Superior temporal gyrus (tissue), 1 donor: Measurements from ENCODE around the gene LRRC32.
"Not testable (repeated sequence)": the region's sequence is repeated elsewhere in the genome, so short reads cannot be mapped to it uniquely, and the experiment has no call there.

ENCODE experiments used
- DNase-seq: peaks from one replicate; pipeline ENCODE4 v3.0.0-alpha.2; 2016; ENCODE audit errors: extremely low spot score

Gene LRRC32

DNA sequence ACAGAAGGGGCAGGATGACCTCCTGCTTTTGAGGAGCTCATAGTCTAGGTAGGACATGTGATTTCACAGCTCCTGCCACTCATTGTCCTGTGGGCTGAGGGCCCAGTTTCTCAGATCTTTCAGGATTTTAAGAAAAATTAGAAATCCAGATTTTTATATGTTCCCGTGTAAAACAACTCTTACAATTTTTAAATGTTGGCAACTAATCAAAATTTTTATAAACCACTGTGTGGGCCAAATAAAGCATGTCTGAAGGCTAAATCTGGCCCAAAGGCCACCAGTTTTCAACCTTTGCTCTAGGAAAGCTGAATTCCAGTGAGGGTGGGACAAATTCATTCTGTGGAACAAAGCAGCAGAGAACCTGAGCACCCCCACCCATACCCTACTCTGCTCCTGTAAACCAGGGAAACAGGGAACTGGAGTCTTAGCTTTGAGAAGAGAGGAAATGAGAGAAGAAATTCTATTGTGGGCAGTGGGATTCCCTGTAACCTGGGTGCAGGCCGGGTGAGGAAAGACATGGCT is 20.6 kb downstream of the LRRC32 start:
- no peak for DNase-seq

GRCh38 chr11:76649011-76649410 is 21.5 kb downstream of the LRRC32 start:
- DNase-seq, result no peak

DNA sequence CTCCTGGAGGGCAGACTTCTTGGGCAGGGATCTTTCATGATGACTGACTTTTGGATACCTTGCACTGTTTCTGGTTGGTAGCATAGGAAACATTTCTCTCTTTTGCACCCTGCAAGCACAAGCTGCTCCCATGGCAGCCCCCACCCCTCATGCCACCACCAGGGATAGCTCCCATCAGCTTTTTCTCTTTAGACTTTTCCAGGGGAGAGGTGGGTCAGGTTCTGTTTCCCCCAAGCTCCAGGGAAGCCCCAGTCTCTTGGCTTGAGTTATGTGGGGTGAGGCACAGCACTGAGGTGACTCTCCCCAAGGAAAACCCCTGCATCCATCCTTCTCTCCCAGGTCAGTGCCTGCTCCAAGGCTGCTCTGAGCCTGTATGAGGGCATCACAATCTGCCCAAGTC is 22.5 kb downstream of the LRRC32 start:
- DNase-seq, result no peak

DNA sequence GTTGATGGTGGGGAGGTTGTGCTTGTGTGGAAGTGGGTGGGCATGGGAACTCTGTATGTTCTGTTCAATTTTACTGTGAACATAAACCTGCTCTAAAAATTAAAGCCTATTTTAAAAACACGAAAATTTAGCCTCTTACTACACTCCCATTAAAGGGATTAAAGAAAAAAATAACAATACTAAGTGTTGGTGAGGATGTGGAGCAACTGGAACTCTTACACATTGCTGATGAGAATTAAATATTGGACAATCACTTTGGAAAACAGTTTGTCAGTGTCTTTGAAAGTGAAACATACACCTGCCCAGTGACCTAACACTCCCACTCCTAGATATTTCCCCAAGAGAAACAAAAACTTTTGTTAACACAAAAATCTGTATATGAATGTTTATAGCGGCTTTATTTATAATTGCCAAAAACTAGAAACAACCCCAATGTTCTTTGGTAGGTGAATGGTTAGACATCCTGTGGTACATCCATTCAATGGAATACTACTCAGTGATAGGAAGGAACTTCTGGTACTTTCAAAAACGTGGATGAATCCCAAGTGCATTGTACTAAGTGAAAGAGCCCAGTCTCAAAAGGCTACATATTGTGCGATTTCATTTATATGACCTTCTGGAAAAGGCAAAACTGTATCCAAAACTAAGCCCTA is 23.5 kb downstream of the LRRC32 start:
- DNase-seq, result no peak

- DNase-seq, result no peak
These were observed 26.0 kb downstream of the LRRC32 start for GRCh38 chr11:76644591-76644990.

GRCh38 chr11:76643711-76644110 is 26.8 kb downstream of the LRRC32 start:
- not testable (repeated sequence) for DNase-seq

DNA sequence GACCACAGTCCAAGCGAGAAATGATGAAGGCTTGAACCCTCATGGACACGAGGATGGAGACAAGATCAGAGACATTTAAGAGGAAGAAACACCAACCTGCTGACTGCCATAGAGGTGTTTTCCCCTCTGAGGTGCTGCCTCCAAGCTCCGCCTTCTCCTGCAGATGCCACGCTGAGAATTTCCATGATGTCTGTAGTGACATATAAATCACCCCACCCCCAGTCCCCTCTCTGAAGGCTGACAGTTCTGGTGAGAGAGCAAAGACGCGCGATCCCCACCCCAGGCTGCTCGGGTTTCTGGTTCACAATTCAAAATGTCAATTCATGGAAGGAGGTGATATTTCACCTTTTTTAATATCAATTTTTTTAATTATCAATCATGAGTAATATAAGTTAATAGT is 28.2 kb downstream of the LRRC32 start:
- no peak for DNase-seq

DNA sequence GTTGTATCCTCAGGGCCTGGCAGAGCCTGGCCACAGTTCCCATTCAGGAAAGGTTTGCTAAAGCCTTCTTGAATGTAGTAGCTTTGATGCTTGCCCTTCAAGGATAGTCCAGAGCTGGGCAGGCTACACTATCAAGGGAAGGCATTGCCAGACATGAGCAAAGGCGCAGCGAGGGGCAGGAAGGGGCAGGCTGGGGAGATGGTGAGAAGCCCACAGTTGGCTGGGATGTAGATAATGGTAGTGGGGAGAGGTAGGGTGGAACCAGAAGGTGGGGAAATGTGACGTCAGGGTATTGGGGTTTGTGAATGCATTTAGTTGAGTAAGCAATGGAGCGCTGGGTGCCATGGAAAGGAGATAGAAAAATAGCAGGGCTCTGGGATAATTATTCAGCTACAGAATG is 28.6 kb downstream of the LRRC32 start:
- no peak for DNase-seq

DNA sequence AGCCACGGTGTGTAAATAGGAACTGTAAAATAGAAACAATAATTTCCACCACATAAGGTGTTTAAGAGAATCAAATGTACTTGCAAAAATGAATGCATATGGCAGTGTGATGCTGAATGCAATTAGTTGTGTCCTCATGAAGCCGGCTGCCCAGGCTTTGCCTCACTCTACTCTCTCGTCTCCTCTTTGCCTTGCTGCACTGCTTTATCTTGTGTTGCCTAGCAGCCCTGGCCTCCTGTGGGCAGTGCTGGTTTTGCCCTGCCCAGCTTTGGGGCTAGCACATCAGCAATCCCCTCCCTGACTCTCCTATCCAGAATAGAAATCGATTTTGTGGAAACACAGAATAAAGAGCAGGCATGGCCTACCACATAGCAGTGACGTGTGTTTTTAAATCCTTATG is 30.0 kb downstream of the LRRC32 start:
- DNase-seq, result no peak

- no peak for DNase-seq
These were observed 30.9 kb downstream of the LRRC32 start for GRCh38 chr11:76639621-76640020.

DNA sequence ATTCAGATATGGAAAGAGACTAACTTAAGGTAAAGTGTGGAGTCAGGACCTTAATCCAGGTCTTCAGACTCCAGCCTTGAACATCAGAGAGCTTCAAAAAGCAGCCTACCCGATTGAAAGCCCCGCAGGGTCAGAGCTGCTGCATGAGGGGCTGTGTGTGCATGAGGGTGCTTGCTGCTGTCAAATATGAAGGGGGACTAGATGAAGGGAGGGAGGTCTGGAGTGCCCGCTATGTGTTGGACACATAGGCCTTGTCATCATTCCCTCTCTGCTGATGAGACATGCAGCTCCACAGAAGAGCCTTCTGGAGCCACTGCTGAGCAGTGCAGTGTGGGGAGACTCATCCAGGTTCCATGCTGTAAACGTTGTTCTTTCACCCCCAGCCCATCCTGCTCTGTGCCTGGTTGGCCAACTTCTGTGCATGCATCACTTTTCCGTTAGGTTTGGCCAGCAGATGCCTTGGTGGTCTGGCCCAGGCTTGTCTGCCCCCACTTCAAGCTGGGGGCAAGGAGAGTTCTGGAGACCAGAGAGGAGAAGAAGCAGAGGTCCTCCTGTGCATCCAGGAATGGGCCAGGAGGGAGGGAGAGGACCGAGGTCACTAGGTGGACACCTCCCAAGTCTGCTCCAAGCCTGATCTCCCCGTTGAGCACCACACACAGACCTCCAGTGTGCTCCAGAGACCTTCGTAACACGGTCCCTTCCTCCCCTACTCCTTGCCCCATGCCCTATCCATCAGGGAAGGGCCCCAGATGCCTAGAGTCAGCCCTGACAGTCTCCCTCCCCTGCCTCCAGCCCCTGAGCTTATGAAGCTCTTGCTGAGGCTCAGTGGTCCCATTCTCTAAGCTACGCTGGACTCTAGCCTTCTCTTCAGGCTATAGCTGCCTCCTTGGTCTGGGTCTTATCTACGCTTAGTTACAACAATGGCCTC is 32.0 kb downstream of the LRRC32 start:
- DNase-seq, result no peak

DNA sequence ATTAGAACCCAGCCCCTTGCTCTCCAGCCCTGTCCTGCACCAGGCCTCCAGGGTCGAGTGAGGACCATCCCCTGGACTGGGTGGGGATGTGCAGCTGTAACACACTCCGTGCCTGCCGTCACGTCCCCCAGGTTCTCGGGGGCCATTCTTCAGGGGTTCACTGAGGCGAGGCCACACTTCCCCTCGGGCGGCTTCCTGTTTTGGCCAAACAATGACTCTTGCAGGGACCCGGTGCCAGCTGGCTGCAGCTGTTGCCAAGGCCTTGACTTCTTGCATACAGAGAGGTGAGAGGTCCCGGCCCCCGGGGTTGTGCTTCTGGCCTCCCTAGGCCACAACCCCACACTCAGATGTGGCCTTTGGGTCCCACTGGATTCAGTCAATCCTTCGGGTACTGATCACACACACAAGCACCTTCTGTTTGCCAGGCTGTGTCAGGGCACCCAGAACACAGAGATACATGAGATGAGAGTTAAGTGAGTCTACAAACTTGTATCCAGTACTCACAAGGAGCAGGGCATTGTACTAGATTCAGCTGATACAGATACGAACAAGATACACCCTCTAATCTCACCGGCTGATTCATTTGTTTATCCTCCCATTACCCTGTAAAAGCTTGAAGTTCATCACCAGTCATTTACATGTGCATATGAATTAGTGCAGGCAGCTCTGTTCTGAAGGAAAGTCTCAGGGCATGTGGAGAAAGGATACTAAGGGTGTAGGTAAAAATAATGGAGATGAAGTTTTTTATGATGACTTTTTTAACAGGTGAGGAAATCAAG is 32.9 kb downstream of the LRRC32 start:
- DNase-seq, result no peak

- DNase-seq, result no peak
These were observed 33.6 kb downstream of the LRRC32 start for GRCh38 chr11:76636826-76637460.

GRCh38 chr11:76635991-76636738 is 34.4 kb downstream of the LRRC32 start:
- no peak for DNase-seq

DNA sequence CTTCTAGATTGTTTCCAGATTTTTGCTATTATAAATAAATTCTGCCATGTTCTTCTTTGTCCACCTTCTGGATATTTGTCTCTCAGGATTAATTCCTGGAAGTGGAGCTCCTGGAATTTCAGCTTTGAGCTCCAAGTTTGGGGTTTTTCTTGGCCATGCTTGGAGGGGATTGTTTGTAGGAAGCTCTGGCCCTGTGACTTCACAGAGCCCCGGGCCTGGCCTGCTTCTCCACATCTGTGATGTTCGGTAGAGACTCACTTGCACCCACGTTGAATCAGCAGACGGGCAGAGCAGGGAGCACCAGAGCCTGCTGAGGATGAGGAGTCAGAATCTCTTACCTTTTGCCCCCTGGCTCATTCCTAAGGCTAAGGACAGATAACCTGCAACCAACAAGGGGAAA is 35.7 kb downstream of the LRRC32 start:
- no peak for DNase-seq

- no peak for DNase-seq
These were observed 38.1 kb downstream of the LRRC32 start for GRCh38 chr11:76632492-76632891.

- no peak for DNase-seq
These were observed 38.8 kb downstream of the LRRC32 start for GRCh38 chr11:76631566-76632308.

- no peak for DNase-seq
These were observed 39.8 kb downstream of the LRRC32 start for GRCh38 chr11:76630600-76631281.

- DNase-seq, result no peak
These were observed 40.5 kb downstream of the LRRC32 start for GRCh38 chr11:76629853-76630599.
